HL-60/S4 treated with retinoic acid at 250 ng/mL for 4 days and 3 days (cell line): ENCODE results near the gene WFDC2.

Source experiments
- in situ Hi-C: fragments of 300-500 bp; cut with MboI; formaldehyde crosslinking; loops from 2 replicates; pipeline ENCODE4 v1.7.0; 2022; ENCODE audit warnings: low sequenced_read_pairs

The WFDC2 gene, protein sequence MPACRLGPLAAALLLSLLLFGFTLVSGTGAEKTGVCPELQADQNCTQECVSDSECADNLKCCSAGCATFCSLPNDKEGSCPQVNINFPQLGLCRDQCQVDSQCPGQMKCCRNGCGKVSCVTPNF

DNA sequence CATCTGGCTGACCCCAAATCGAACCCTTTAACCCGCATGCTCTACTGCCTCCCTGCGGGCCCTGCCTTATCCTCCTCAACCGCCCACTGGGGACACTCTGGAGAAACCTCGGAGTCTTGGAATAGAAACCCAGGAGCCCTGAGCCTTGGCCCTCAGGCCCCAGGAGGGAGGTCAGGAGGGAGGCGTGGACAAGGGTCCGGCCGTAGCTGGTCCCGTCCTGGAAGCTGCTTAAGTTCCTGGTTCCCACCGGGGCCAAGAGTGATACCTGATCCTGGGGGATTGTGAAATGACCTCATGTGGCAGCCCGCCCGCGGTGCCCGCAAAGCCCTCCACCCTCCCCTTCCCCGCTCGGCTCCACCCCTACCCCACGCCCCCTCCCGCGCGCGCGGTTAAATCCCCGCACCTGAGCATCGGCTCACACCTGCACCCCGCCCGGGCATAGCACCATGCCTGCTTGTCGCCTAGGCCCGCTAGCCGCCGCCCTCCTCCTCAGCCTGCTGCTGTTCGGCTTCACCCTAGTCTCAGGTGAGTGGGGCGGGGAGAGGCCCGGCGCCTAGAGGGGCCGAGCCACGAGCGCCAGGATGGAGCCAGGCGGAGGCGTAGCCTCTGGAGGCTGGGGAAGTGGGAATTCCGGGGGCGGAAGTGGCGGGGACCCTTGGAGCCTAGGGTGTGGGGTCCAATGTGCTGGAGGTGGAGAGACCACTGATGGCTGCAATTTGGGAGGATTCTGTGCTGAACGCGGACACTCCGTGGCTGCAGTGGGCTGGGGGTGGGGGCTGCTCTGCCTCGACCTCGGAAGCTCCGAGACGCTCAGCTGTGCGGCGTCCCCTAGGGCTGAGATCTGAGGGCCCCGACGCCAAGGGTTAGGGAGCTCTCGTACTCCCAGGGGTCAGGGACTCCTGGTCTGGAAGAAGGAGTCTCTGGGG lies at the start of gene WFDC2:
Gene WFDC2, plus strand, starts transcription at position 418 of the 926 bp plus-strand sequence. Its CDS starts 29 bp downstream, at position 447.
- in situ Hi-C loops: no loop called here

DNA sequence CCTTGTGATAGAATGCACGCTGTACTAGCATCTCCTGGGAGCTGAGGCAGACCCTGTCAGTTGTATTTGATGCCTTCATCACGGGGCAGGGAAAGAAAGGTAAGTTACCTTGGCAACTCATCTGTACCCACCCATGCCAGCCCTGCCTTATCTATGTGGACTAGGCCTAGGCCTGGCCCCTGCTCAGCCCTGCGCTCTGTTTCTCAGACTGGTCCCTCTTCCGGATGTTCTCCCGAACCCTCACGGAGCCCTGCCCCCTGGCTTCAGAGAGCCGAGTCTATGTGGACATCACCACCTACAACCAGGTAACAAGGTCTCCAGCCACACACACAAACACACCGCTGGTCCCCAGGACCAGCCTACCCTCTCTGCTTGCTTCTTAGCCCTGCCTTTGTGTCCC lies 49.4 kb upstream of the WFDC2 start:
- in situ Hi-C loops: no loop called here

DNA sequence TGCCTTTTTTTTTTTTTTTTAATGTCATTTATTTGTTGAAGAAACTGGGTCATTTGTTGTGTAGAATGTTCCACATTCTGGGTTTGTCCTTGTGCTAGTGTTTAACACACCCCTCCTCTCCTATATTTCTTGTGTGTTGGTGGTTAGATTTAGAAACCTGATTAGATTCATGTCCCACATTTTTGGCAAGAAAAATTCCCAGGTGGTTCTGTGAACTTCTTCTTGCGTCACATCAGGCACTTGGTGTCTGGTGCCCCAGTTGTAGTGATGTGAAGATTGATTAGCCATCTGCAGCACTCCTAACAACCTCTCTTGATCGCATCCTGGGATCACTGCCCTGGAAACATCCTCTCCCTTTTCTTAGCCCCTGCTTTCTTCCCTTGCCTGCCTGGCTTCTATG lies 45.9 kb upstream of the WFDC2 start:
- in situ Hi-C loops: no loop called here

DNA sequence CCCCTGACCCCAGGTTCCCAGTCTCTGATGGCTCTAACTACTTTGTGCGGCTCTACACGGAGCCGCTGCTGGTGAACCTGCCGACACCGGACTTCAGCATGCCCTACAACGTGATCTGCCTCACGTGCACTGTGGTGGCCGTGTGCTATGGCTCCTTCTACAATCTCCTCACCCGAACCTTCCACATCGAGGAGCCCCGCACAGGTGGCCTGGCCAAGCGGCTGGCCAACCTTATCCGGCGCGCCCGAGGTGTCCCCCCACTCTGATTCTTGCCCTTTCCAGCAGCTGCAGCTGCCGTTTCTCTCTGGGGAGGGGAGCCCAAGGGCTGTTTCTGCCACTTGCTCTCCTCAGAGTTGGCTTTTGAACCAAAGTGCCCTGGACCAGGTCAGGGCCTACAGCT lies 44.0 kb upstream of the WFDC2 start:
- in situ Hi-C loops: no loop called here

DNA sequence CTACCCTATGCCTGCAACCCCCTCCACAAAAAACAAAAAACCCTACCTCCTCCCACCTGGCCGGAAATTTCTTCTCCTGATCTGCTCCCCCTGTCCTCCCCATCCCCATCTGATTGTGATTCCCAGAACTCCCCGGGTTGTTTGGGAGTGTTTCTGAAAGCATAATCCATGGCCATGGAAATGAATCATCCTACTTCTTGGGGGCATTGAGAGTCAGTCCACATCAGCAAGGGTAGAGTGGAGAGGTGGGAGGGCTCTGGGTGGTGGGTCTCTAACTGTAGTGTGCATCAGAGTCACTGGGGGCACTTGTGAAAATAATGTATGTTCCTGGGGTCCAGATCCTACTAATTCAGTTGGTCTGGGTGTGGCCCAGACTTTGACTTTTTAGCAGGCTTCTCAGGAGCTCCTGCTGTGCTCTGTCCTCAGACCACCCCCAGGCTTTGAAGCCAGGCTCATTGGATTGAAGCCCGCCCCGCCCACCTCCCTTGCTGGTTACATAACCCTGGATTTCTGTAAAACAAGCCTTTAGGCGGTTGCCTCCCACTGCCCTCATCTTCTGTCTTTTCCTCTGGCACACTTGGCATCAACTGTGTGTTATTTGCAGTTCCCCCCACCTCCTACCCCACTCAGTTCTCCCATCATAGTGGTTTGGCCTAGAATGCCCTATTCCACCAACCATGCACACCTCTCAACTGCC lies 43.1 kb upstream of the WFDC2 start:
- in situ Hi-C loops: no loop called here

DNA sequence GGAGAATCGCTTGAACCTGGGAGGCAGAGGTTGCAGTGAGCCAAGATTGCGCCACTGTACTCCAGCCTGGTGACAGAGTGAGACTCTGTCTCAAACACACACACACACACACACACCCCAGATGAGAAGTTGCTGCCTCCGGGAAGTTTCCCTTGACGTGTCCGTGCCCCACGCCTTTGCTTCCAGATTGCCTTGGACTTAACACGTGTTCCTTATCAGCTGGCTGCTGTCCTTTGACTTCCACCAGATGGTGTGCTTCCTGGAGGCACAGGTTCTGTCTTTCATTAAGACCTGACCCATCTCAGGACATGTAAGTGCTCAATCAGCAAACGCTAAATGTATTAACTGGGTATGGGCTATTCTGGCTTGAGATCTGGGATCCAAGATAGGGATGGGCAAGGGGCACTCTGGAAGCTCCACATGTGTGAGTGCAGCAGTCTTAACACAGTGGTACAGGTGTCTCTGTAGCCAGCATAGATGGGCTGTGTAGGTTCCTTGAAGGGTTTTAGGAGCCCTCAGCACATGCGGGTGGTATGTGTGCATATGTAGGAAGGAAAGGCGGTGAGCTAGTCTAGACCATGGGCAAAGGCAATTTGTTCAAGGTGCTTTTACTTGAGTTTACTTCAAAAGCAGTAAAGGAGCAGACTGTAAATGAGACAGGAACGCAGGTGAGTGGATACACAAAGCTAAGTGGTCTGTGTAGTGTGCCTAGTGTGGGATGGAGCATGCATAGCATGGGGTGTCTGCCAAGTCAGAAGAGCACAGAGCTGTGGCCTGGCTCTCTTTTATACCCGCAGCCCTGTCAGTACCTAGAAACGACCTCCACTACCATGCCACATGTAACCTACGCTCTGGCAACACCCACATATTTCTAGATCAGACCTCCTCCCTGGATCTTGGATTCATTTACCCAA lies 42.1 kb upstream of the WFDC2 start:
- in situ Hi-C loops: no loop called here

DNA sequence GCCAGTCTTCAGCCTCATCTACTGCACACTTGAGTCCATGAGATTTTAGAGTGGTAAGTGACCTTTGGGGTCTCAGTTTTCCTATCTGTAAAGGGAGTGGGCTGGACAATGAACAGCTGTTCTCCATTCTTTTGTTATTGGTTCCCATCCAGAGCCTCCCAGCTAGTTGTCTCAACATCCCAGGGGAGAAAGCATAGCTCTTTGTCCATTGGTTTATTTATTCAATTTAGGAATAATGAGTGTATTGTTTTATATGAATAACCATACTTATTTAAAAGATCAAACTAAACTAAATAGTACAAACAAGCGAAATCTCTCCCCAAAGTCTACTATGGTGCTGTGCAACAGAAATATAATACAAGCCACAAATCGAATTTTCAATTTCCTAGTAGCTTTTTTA lies 39.9 kb upstream of the WFDC2 start:
- in situ Hi-C loops: no loop called here

DNA sequence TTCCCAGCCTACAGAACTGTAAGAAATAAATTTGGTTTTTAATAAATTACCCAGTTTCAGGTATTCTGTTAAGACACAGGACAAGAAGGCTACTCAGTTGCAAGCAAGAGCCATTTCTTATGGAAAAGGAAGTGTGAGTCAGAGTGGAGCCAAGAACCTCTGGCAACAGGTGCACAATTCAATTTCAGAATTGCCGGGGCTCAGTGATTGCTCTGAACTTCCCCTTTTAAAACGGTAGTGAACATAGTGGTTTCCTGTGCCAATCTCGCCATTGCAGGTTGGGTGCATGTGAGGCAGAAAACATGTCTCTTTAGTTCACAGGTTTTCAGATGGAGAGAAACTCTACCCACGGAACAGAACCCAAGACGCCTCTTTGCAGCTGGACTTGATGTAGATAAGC lies 37.3 kb upstream of the WFDC2 start:
- in situ Hi-C loops: no loop called here

DNA sequence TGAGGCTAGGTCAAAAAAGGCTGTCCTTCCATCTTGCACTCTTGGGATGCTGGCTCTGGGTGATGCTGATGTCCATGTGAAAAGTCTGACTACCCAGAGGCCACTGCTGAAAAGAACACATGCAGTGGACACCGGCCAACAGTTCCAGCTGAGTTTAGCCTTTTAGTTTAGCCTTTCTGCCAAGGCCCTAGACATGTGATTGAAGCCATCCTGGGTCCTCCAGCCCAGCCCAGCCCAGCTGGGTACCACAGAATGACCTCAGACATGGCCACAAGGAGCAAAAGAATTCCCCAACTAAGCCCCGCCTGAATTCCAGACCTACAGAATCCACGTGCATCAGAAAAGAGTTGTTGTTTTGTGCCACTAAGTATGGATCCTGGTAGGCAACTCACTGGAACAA lies 36.2 kb upstream of the WFDC2 start:
- in situ Hi-C loops: no loop called here

DNA sequence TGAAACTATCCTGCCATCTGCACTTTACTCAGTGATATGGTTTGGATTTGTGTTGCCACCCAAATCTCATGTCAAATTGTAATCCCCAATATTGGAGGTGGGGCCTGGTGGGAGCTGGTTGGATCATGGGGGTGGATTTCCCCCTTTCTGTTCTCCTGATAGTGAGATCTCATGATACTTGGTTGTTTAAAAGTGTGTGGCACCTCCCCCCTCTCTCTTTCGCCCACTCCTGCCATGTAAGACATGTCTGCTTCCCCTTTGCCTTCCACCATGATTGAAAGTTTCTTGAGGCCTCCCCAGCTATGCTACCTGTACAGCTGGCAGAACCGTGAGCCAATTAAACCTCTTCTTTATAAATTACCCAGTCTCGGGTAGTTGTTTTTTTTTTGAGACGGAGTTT lies 35.6 kb upstream of the WFDC2 start:
- in situ Hi-C loops: no loop called here

DNA sequence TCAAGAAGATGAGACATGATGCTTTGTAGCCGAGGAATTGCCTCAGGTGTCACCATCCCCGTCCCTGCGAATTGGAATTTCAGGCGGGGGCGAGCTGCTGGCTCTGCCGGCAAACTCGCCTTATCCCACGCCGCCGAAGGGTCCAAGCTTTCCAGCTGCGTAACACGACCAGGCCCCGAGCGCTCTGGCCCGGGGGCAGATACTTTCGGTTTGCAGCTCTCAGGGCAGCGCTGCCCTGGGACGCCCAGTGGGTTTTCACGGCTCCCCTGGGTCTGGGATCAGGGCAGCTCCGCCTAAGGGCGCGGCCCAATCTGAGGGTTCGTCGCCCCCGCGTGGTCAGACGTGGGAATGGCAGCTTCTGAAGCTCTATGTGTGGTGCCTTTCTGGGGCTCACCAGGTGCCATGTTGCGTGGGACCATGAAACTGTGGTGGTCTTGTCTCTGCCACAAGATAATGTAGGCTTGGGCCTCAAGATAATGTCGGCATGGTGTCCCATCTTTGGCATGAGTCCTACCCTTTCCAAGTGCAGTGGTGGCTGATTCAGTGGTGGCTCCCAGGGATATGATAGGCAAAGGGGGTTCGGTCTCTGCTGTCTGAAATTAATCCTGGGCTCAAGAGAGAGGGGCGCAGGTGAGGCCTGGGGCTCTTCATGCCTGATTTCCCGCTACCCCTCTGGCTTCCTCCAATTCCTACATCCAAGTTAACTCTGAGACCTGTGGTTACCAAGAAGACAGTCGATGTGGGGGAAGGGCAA lies 32.6 kb upstream of the WFDC2 start:
- in situ Hi-C loops: no loop called here

DNA sequence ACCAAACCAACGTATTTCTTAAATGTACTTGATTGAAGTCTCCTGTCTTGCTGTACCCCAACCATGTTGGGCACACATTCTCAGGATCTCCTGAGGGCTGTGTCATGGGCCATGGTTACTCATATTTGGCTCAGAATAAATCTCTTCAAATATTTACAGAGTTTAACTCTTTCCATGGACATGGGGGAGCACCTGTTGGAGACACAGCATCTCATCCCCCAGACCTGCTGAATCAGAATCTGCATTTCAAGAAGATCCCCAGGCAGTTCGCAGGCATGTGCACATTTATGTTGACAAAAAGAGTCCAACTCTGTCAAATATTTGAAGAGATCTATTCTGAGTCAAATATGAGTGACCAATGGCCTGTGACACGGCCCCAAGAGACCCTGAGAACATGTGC lies 29.1 kb upstream of the WFDC2 start:
- in situ Hi-C loops: no loop called here

DNA sequence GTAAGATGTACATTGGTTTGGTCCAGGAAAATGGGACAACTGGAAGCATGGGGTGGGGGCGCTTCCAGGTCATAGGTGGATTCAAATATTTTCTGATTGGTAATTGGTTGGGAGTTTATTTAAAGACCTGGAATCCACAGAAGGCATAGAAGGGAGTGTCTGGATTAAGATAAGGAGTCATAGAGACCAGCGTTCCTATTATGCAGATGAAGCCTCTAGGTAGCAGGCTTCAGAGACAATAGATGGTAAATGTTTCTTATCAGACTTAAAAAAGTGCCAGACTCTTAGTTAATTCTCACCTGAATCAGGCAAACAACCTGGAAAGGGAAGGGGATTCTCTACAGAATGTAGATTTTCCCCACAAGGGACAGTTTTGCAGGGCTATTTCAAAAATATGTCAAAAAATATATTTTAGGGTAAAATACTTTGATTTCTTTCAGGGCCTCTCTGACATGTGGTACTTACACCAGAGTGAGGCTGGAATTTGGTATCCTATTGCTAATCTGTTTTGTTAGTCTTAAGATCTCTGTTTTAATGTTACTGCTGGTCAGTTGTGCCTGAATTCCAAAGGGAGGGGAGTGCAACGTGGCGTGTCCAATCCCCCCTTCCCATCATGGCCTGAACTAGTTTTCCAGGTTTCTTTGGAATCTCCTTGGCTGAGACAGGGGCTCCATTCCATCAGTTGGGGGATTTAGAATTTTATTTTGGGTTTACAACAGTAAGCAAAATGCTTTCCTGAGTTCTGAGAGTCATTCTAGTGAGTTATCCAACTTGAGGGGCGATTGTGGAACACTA lies 28.5 kb upstream of the WFDC2 start:
- in situ Hi-C loops: no loop called here

DNA sequence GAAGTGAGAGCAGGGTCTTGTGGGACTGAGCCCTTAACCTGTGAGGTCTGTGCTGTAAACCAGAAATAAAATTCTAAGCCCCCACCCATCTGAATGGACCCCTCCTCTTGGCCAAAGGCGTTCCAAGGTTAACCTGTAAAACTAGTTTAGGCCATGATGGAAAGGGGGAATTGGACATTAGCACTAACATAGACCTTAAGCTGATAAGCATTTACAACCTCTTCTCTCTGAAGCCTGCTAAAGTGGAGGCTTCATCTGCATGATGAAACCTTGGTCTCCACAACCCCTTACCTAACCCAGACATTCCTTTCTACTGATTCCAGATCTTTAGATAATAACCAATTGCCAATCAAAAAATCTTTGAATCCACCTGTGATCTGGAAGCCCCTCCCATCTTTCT lies 27.8 kb upstream of the WFDC2 start:
- in situ Hi-C loops: no loop called here

DNA sequence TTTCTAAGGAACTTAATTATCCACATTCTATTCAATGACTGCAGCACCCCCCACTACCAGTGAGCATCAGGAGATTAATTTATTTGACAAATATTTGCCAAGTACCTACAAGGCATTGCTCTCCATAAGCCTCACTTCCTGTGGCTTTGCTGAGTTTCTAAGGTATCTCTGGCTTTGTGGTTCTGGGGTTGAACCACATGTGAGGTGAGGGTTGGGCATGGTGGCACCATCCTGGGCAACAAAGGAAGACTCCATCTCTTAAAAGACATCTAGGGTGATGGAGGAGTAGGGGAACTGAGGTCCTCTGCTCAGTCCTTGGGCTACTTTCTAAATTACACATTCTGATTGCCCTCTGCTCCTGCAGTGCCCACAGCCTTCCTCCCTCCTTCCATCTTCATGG lies 25.5 kb upstream of the WFDC2 start:
- in situ Hi-C loops: no loop called here

DNA sequence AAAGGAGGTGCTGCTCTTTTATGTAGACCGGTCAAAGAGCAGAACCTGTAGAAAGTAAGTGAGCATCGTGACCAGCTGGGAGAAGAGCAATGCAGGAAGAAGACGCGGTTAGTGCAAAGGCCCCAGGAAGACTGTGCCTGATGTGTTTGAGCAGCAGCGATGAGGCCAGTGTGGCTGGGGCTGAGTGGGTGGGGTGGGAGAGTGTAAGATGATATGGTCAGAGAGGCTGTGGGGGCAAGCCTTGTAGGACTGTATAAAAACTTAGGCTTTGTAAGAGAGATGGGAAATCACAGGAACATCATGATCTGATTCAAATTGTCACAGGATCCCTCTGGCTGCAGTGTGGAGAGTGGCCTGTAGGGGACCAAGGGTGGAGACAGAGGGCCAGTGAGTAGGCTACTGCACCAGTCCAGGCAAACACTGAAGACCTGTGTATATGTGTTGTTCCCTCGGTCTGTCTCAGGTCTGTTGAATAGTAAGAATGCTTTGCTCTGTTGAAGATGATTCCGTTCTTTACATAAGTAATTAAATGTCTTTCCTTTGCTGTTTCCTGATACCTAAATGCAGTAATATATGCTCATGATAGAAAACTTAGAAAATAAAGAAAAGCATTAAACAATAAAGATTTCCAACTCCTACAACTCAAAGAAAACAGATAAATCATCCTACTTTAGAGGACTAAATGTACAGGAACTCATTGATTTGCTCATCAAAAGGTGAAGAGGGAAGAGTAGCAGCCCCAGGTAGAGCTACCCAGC lies 23.6 kb upstream of the WFDC2 start:
- in situ Hi-C loops: no loop called here

DNA sequence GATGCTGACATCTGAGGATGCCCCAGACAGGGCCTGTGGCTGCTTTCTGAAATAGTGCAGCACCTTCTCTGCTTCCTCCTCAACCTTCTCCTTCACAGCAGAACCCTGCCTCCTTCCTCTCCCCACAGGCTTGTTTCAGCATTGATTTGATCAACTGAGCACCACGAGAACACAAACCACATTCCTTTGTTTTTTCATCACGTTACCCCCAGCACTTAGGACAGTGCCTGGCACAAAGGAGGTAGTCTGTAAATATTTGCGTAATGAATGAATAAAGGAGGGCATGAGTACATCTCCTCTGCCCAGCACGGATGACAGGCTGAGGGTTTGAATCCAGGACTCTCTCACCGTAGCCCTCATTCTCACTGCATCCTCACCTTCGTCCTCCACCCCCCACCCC lies 21.3 kb upstream of the WFDC2 start:
- in situ Hi-C loops: no loop called here

DNA sequence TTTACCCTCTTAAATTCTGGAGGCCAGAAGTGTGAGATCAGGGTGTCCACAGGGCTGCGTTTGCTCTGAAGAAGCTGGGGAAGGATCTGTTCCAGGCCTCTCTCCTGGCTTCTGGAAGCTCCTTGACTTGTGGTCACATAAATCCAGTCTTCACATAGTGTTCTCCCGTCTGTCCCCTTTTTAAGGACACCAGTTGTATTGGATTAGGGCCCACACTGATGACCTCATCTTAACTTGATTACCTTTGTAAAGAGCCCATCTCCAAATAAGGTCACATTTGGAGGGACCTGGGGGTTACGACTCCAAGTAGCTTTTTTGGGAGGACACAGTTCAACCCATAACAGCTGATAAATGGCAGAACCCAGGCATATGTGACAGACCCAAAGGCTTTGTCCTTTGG lies 20.0 kb upstream of the WFDC2 start:
- in situ Hi-C loops: no loop called here
